Naive thymus-derived CD8-positive, alpha-beta T cell (primary cell): ENCODE measurements around the gene AMPH. TPM values are rescaled to one million over a fixed set of nuclear protein-coding genes. Genes with fewer than 3 reads are reported as not detected.

Experiments
- ATAC-seq, 2 donors: fragments of 150-1000 bp; cut with Tn5 transposase in 1 of 2; sonication (Bioruptor Pico), chemical (Tn5 transposase) in 1 of 2; 1 replicate in 1 of 2; 2 replicates in 1 of 2; pipeline ENCODE4 v1.10.0; 2021; ENCODE audit warnings: mild to moderate bottlenecking in 2 of 2, moderate library complexity in 2 of 2
- POLR2A ChIA-PET: fragments of 350-600 bp; sonication (Branson Sonifier 250); formaldehyde crosslinking; loops from one replicate; lab custom pipeline; 2021; ENCODE audit warnings: antibody characterized with exemption; lab: Charles Lee
- DNase-seq, 10 donors: peaks; one replicate each; pipeline versions ENCODE4 v3.0.0 to v3.0.0-alpha.2; 2020 to 2022
- H3K27ac Mint-ChIP-seq, 10 donors: one replicate each; pipeline ENCODE4 v1.8.0; 2020 to 2022; ENCODE audit warnings: mild to moderate bottlenecking in 10 of 10, mixed read lengths in 10 of 10, moderate library complexity in 4 of 10, inconsistent platforms in 1 of 10
- H3K27me3 Mint-ChIP-seq, 5 donors: one replicate each; pipeline ENCODE4 v1.8.0; 2021 to 2022; ENCODE audit warnings: mixed read lengths in 5 of 5
- H3K36me3 Mint-ChIP-seq, 3 donors: one replicate each; pipeline ENCODE4 v1.8.0; 2020 to 2022; ENCODE audit warnings: mixed read lengths in 3 of 3, mild to moderate bottlenecking in 2 of 3, inconsistent platforms in 1 of 3
- H3K4me1 Mint-ChIP-seq, 4 donors: one replicate each; pipeline ENCODE4 v1.8.0; 2021 to 2022; ENCODE audit warnings: mixed read lengths in 4 of 4
- H3K4me3 Mint-ChIP-seq, 10 donors: one replicate each; pipeline ENCODE4 v1.8.0; 2020 to 2022; ENCODE audit warnings: mild to moderate bottlenecking in 10 of 10, mixed read lengths in 10 of 10, moderate library complexity in 6 of 10, inconsistent platforms in 1 of 10
- H3K9me3 Mint-ChIP-seq, 9 donors: one replicate each; pipeline ENCODE4 v1.8.0; 2020 to 2022; ENCODE audit warnings: mixed read lengths in 9 of 9, mild to moderate bottlenecking in 3 of 9, inconsistent platforms in 1 of 9, moderate library complexity in 1 of 9
- polyA plus RNA-seq, 3 donors: library from polyadenylated mRNA; unstranded; fragments of 300-500 nt; fragmentation: Illumina TruSeq; gene quantifications; one replicate each; pipeline ENCODE4 v1.2.3, GENCODE V29; 2021
- total RNA-seq, 8 experiments: library from RNA in 2 of 8; stranded (reverse) in 2 of 8; gene quantifications; one replicate each; pipeline ENCODE4 v1.2.3 and lab custom pipeline; 2021 to 2026

The AMPH gene
- total RNA-seq, result not detected
- polyA plus RNA-seq, result under 1 TPM in 2 of 3 donors, not detected in 1; 0.07 to 0.08 TPM
- 0 to 0.35 (median 0) reads per million in 6 experiments for total RNA-seq (lab: John Stamatoyannopoulos, UW)

GRCh38 chr7:38630720-38631673 lies at the start of gene AMPH:
Gene AMPH, minus strand, starts transcription at chr7:38631373. Its CDS starts 22 bp downstream, at chr7:38631351.
- peaks cover 0 to 7% (median under 1%) of the 10 kb centered on the region in 9 donors for H3K9me3 Mint-ChIP-seq
- ATAC-seq, result no peak
- H3K27ac Mint-ChIP-seq, result no peak within 1 kb of the TSS
- H3K4me3 Mint-ChIP-seq, result peak within 1 kb of the TSS; percentile 45 to 73 (median 66)
- peaks cover 41 to 73% (median 56%) of the 10 kb centered on the region in 5 donors for H3K27me3 Mint-ChIP-seq
- peaks cover 2 to 13% (median 10%) of the 10 kb centered on the region in 4 donors for H3K4me1 Mint-ChIP-seq
- POLR2A ChIA-PET, result no interaction called here
- H3K36me3 Mint-ChIP-seq, result peaks cover 0 to under 1% (median 0%) of the 10 kb centered on the region in 3 donors
- no peak for DNase-seq

GRCh38 chr7:38679419-38679818 lies 48.2 kb upstream of the AMPH start:
- POLR2A ChIA-PET, result no interaction called here
- ATAC-seq (no peak), DNase-seq (no peak)
- Mint-ChIP-seq H3K4me1 (no peaks in the 10 kb centered on the region), H3K4me3 (no peak overlapping the region), H3K9me3 (peaks cover 0 to 2% (median 0%) of the 10 kb centered on the region in 9 donors), H3K27me3 (peaks cover 0 to 10% (median 4%) of the 10 kb centered on the region in 5 donors), H3K36me3 (no peaks in the 10 kb centered on the region), H3K27ac (no peak overlapping the region)

- H3K9me3 Mint-ChIP-seq, result peaks cover 0 to 2% (median 0%) of the 10 kb centered on the region in 9 donors
- POLR2A ChIA-PET, result no interaction called here
- ATAC-seq (no peak), DNase-seq (no peak)
- no peaks in the 10 kb centered on the region for H3K4me1 Mint-ChIP-seq
- H3K4me3 Mint-ChIP-seq, result no peak overlapping the region
- no peaks in the 10 kb centered on the region for H3K36me3 Mint-ChIP-seq
- no peak overlapping the region for H3K27ac Mint-ChIP-seq
- H3K27me3 Mint-ChIP-seq, result peaks cover 0 to 10% (median 4%) of the 10 kb centered on the region in 5 donors
Observed at GRCh38 chr7:38678698-38679054, 47.5 kb upstream of the AMPH start.

GRCh38 chr7:38677981-38678697 lies 47.0 kb upstream of the AMPH start:
- peaks cover 0 to 10% (median 2%) of the 10 kb centered on the region in 5 donors for H3K27me3 Mint-ChIP-seq
- no peaks in the 10 kb centered on the region for H3K36me3 Mint-ChIP-seq
- H3K4me3 Mint-ChIP-seq, result no peak overlapping the region
- no peak for ATAC-seq
- no peak overlapping the region for H3K27ac Mint-ChIP-seq
- no peak for DNase-seq
- POLR2A ChIA-PET, result no interaction called here
- no peaks in the 10 kb centered on the region for H3K4me1 Mint-ChIP-seq
- H3K9me3 Mint-ChIP-seq, result peaks cover 0 to 2% (median 0%) of the 10 kb centered on the region in 9 donors

- DNase-seq (no peak), ATAC-seq (no peak)
- POLR2A ChIA-PET, result no interaction called here
- H3K27me3 Mint-ChIP-seq, result peaks cover 0 to 13% (median 5%) of the 10 kb centered on the region in 5 donors
- H3K9me3 Mint-ChIP-seq, result peaks cover 0 to 2% (median 0%) of the 10 kb centered on the region in 9 donors
- H3K36me3 Mint-ChIP-seq, result no peaks in the 10 kb centered on the region
- H3K27ac Mint-ChIP-seq, result no peak overlapping the region
- H3K4me1 Mint-ChIP-seq, result peaks cover 0 to 14% (median under 1%) of the 10 kb centered on the region in 4 donors
- no peak overlapping the region for H3K4me3 Mint-ChIP-seq
Observed at GRCh38 chr7:38675494-38676106, 44.4 kb upstream of the AMPH start.

- H3K9me3 Mint-ChIP-seq, result peaks cover 0 to 2% (median 0%) of the 10 kb centered on the region in 9 donors
- H3K27ac Mint-ChIP-seq, result peak overlapping the region in 1 of 10 donors; percentile 82
- peaks cover 0 to 14% (median under 1%) of the 10 kb centered on the region in 4 donors for H3K4me1 Mint-ChIP-seq
- POLR2A ChIA-PET, result no interaction called here
- H3K36me3 Mint-ChIP-seq, result no peaks in the 10 kb centered on the region
- H3K27me3 Mint-ChIP-seq, result peaks cover 2 to 17% (median 7%) of the 10 kb centered on the region in 5 donors
- ATAC-seq (no peak), DNase-seq (no peak)
- H3K4me3 Mint-ChIP-seq, result no peak overlapping the region
Observed at GRCh38 chr7:38674513-38674912, 43.3 kb upstream of the AMPH start.

- no peak overlapping the region for H3K4me3 Mint-ChIP-seq
- H3K36me3 Mint-ChIP-seq, result no peaks in the 10 kb centered on the region
- H3K9me3 Mint-ChIP-seq, result peaks cover 0 to 2% (median 0%) of the 10 kb centered on the region in 9 donors
- peaks cover 4 to 23% (median 7%) of the 10 kb centered on the region in 5 donors for H3K27me3 Mint-ChIP-seq
- POLR2A ChIA-PET, result no interaction called here
- ATAC-seq, result no peak
- H3K27ac Mint-ChIP-seq, result no peak overlapping the region
- no peak for DNase-seq
- H3K4me1 Mint-ChIP-seq, result peaks cover 0 to 14% (median under 1%) of the 10 kb centered on the region in 4 donors
Observed at GRCh38 chr7:38673795-38674194, 42.6 kb upstream of the AMPH start.

- peaks cover 5 to 28% (median 9%) of the 10 kb centered on the region in 5 donors for H3K27me3 Mint-ChIP-seq
- POLR2A ChIA-PET, result interaction anchor here (0.7 kb wide), 1 partner anchor 253 kb away, joined by 3 read pairs; no protein-coding TSS in a partner anchor
- H3K4me1 Mint-ChIP-seq, result peaks cover 0 to 14% (median under 1%) of the 10 kb centered on the region in 4 donors
- H3K9me3 Mint-ChIP-seq, result no peaks in the 10 kb centered on the region
- H3K36me3 Mint-ChIP-seq, result no peaks in the 10 kb centered on the region
- peak overlapping the region in 1 of 10 donors; percentile 29 for H3K4me3 Mint-ChIP-seq
- DNase-seq (no peak), ATAC-seq (no peak)
- H3K27ac Mint-ChIP-seq, result peak overlapping the region in 1 of 10 donors; percentile 12
Observed at GRCh38 chr7:38671911-38672905, 41.0 kb upstream of the AMPH start.

GRCh38 chr7:38669965-38670520 lies 38.9 kb upstream of the AMPH start:
- Mint-ChIP-seq H3K4me1 (peaks cover 0 to 14% (median under 1%) of the 10 kb centered on the region in 4 donors), H3K27me3 (peaks cover 5 to 28% (median 9%) of the 10 kb centered on the region in 5 donors), H3K9me3 (peaks cover 0 to 2% (median 0%) of the 10 kb centered on the region in 9 donors), H3K36me3 (no peaks in the 10 kb centered on the region), H3K4me3 (no peak overlapping the region), H3K27ac (no peak overlapping the region)
- POLR2A ChIA-PET, result no interaction called here
- DNase-seq, result no peak
- no peak for ATAC-seq

- H3K27ac Mint-ChIP-seq, result no peak overlapping the region
- POLR2A ChIA-PET, result no interaction called here
- peaks cover 0 to 2% (median 0%) of the 10 kb centered on the region in 9 donors for H3K9me3 Mint-ChIP-seq
- no peak overlapping the region for H3K4me3 Mint-ChIP-seq
- ATAC-seq, result no peak
- H3K4me1 Mint-ChIP-seq, result peaks cover 0 to 3% (median 1%) of the 10 kb centered on the region in 4 donors
- peaks cover 16 to 47% (median 33%) of the 10 kb centered on the region in 5 donors for H3K27me3 Mint-ChIP-seq
- H3K36me3 Mint-ChIP-seq, result no peaks in the 10 kb centered on the region
- DNase-seq, result no peak
Observed at GRCh38 chr7:38664972-38665371, 33.8 kb upstream of the AMPH start.
